WTC11 (cell line): ENCODE measurements around the gene ERC2. TPM values are rescaled to one million over a fixed set of nuclear protein-coding genes. Genes with fewer than 3 reads are reported as not detected.
A peak's percentile ranks its signal among the peaks of the same experiment; 100 is the strongest.

ENCODE experiments used
- ATAC-seq: fragments of 200-7000 bp; cut with Tn5 transposase; 2 replicates; pipeline ENCODE4 v1.10.0; 2021; ENCODE audit warnings: mild to moderate bottlenecking, moderate library complexity
- CTCF ChIA-PET: fragments of 300-600 bp; sonication (Branson Sonifier 250); formaldehyde crosslinking; loops from one replicate; lab custom pipeline; 2021; ENCODE audit warnings: antibody characterized with exemption; lab: Charles Lee
- POLR2A ChIA-PET: fragments of 350-600 bp; sonication (Branson Sonifier 250); formaldehyde crosslinking; loops from one replicate; lab custom pipeline; 2021; ENCODE audit warnings: antibody characterized with exemption; lab: Charles Lee
- DNase-seq: peaks from one replicate; pipeline ENCODE4 v3.0.0; 2021; ENCODE audit warnings: low spot score
- H3K27ac Mint-ChIP-seq: 2 replicates; pipeline ENCODE4 v1.8.0; 2021; ENCODE audit warnings: mixed read lengths
- H3K27me3 Mint-ChIP-seq: 2 replicates; pipeline ENCODE4 v1.8.0; 2021; ENCODE audit warnings: low read depth, mild to moderate bottlenecking, moderate library complexity, mixed read lengths
- H3K36me3 Mint-ChIP-seq: 2 replicates; pipeline ENCODE4 v1.8.0; 2021; ENCODE audit warnings: mixed read lengths
- H3K4me1 Mint-ChIP-seq: 2 replicates; pipeline ENCODE4 v1.8.0; 2022; ENCODE audit warnings: mixed read lengths
- H3K4me3 Mint-ChIP-seq: 2 replicates; pipeline ENCODE4 v1.8.0; 2021; ENCODE audit warnings: mild to moderate bottlenecking, moderate library complexity, mixed read lengths
- H3K9me3 Mint-ChIP-seq: 2 replicates; pipeline ENCODE4 v1.8.0; 2021; ENCODE audit warnings: mixed read lengths
- ATF3 ChIP-seq: sonication (generic); formaldehyde crosslinking; conservative IDR thresholded peaks from 2 replicates; pipeline ENCODE4 v1.8.1; 2022; ENCODE audit warnings: mild to moderate bottlenecking, missing genetic modification reagents
- CREM ChIP-seq: sonication (generic); formaldehyde crosslinking; IDR thresholded peaks from 2 replicates; pipeline ENCODE4 v1.8.1; 2022; ENCODE audit warnings: mild to moderate bottlenecking, missing genetic modification reagents, moderate library complexity
- EMX1 ChIP-seq: fragments of 250-450 bp; sonication (Bioruptor Pico); IDR thresholded peaks from 2 replicates; pipeline ENCODE4 v1.8.0; 2021; ENCODE audit warnings: mild to moderate bottlenecking
- ETV6 ChIP-seq: sonication (generic); formaldehyde crosslinking; IDR thresholded peaks from 2 replicates; pipeline ENCODE4 v1.8.1; 2022; ENCODE audit warnings: mild to moderate bottlenecking, missing genetic modification reagents
- FOXK1 ChIP-seq: sonication (generic); formaldehyde crosslinking; IDR thresholded peaks from 2 replicates; pipeline ENCODE4 v1.8.0; 2022; ENCODE audit warnings: mild to moderate bottlenecking, moderate library complexity, missing genetic modification reagents
- GRHL2 ChIP-seq: fragments of 250-450 bp; sonication (Bioruptor Pico); IDR thresholded peaks from 2 replicates; pipeline ENCODE4 v1.8.0; 2022; ENCODE audit warnings: mild to moderate bottlenecking, moderate library complexity; ENCODE audit not compliant: insufficient replicate concordance, severe bottlenecking
- HMGA2 ChIP-seq: fragments of 250-450 bp; sonication (Bioruptor Pico); IDR thresholded peaks from 2 replicates; pipeline ENCODE4 v1.4.0; 2021; ENCODE audit warnings: mild to moderate bottlenecking, moderate library complexity
- JAZF1 ChIP-seq: fragments of 250-450 bp; sonication (Bioruptor Pico); IDR thresholded peaks from 2 replicates; pipeline ENCODE4 v1.9.0; 2021; ENCODE audit warnings: moderate library complexity, mild to moderate bottlenecking, inconsistent platforms
- KAT7 ChIP-seq: sonication (generic); formaldehyde crosslinking; IDR thresholded peaks from 2 replicates; pipeline ENCODE4 v1.8.1; 2023; ENCODE audit warnings: missing genetic modification reagents, mild to moderate bottlenecking, borderline replicate concordance
- MAX ChIP-seq: sonication (generic); formaldehyde crosslinking; IDR thresholded peaks from 2 replicates; pipeline ENCODE4 v1.8.0; 2022; ENCODE audit warnings: mild to moderate bottlenecking, missing genetic modification reagents
- MXD4 ChIP-seq: fragments of 250-450 bp; sonication (Bioruptor Pico); IDR thresholded peaks from 2 replicates; pipeline ENCODE4 v1.8.0; 2021; ENCODE audit warnings: mild to moderate bottlenecking, moderate library complexity, borderline replicate concordance
- NR1H2 ChIP-seq: sonication (generic); formaldehyde crosslinking; IDR thresholded peaks from 2 replicates; pipeline ENCODE4 v1.9.0; 2021; ENCODE audit warnings: mild to moderate bottlenecking, moderate library complexity, missing genetic modification reagents
- NR2C2 ChIP-seq: sonication (generic); formaldehyde crosslinking; IDR thresholded peaks from 2 replicates; pipeline ENCODE4 v1.8.0; 2022; ENCODE audit warnings: mild to moderate bottlenecking, missing genetic modification reagents
- NR3C1 ChIP-seq: sonication (generic); formaldehyde crosslinking; conservative IDR thresholded peaks from 2 replicates; pipeline ENCODE4 v1.8.1; 2023; ENCODE audit warnings: low read depth, mild to moderate bottlenecking, missing genetic modification reagents
- PRRX2 ChIP-seq: fragments of 250-450 bp; sonication (Bioruptor Pico); IDR thresholded peaks from 2 replicates; pipeline ENCODE4 v1.8.0; 2021; ENCODE audit warnings: mild to moderate bottlenecking
- SP1 ChIP-seq: sonication (generic); formaldehyde crosslinking; conservative IDR thresholded peaks from 2 replicates; pipeline ENCODE4 v1.8.1; 2022; ENCODE audit warnings: missing genetic modification reagents
- TEAD1 ChIP-seq: sonication (generic); formaldehyde crosslinking; IDR thresholded peaks from 2 replicates; pipeline ENCODE4 v1.8.0; 2022; ENCODE audit warnings: mild to moderate bottlenecking, missing genetic modification reagents
- ZNF121 ChIP-seq: sonication (generic); formaldehyde crosslinking; IDR thresholded peaks from 2 replicates; pipeline ENCODE4 v1.8.0; 2023; ENCODE audit warnings: missing genetic modification reagents
- ZNF232 ChIP-seq: sonication (generic); formaldehyde crosslinking; IDR thresholded peaks from 2 replicates; pipeline ENCODE4 v1.8.0; 2022; ENCODE audit warnings: mild to moderate bottlenecking, missing genetic modification reagents
- ZNF396 ChIP-seq: fragments of 250-450 bp; sonication (Bioruptor Pico); IDR thresholded peaks from 2 replicates; pipeline ENCODE4 v1.8.0; 2021; ENCODE audit warnings: mild to moderate bottlenecking, moderate library complexity, borderline replicate concordance
- ZNF423 ChIP-seq: fragments of 250-450 bp; sonication (Bioruptor Pico); IDR thresholded peaks from 2 replicates; pipeline ENCODE4 v2.1.2; 2022; ENCODE audit warnings: mild to moderate bottlenecking, moderate library complexity
- total RNA-seq: library from RNA; stranded (reverse); gene quantifications from 3 replicates; pipeline ENCODE4 v1.2.3, GENCODE V29; 2021
- TF ChIP-seq, protein P1 (sequence below): fragments of 250-450 bp; sonication (Bioruptor Pico); IDR thresholded peaks from 2 replicates; pipeline ENCODE4 v1.9.0; 2021; ENCODE audit warnings: mild to moderate bottlenecking
- TF ChIP-seq, protein P2 (sequence below): sonication (generic); formaldehyde crosslinking; IDR thresholded peaks from 2 replicates; pipeline ENCODE4 v1.8.1; 2022; ENCODE audit warnings: low read depth, mild to moderate bottlenecking, moderate library complexity, missing genetic modification reagents, borderline replicate concordance
- TF ChIP-seq, protein P3 (sequence below): sonication (generic); formaldehyde crosslinking; IDR thresholded peaks from 2 replicates; pipeline ENCODE4 v1.8.1; 2023; ENCODE audit warnings: mild to moderate bottlenecking, missing genetic modification reagents
- TF ChIP-seq, protein P4 (sequence below): sonication (generic); formaldehyde crosslinking; IDR thresholded peaks from 2 replicates; pipeline ENCODE4 v1.8.0; 2022; ENCODE audit warnings: mild to moderate bottlenecking, missing genetic modification reagents

ERC2 gene
- total RNA-seq, 1 experiment from 2014 or later = 23.5 TPM

- TF ChIP-seq, protein P1, sequence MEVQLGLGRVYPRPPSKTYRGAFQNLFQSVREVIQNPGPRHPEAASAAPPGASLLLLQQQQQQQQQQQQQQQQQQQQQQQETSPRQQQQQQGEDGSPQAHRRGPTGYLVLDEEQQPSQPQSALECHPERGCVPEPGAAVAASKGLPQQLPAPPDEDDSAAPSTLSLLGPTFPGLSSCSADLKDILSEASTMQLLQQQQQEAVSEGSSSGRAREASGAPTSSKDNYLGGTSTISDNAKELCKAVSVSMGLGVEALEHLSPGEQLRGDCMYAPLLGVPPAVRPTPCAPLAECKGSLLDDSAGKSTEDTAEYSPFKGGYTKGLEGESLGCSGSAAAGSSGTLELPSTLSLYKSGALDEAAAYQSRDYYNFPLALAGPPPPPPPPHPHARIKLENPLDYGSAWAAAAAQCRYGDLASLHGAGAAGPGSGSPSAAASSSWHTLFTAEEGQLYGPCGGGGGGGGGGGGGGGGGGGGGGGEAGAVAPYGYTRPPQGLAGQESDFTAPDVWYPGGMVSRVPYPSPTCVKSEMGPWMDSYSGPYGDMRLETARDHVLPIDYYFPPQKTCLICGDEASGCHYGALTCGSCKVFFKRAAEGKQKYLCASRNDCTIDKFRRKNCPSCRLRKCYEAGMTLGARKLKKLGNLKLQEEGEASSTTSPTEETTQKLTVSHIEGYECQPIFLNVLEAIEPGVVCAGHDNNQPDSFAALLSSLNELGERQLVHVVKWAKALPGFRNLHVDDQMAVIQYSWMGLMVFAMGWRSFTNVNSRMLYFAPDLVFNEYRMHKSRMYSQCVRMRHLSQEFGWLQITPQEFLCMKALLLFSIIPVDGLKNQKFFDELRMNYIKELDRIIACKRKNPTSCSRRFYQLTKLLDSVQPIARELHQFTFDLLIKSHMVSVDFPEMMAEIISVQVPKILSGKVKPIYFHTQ (CRISPR knock-in tag) = no peak
- no peak for TF ChIP-seq JAZF1 (CRISPR knock-in tag)
- no peak for TF ChIP-seq PRRX2 (CRISPR knock-in tag)
- no peak for TF ChIP-seq NR3C1
- TF ChIP-seq, protein P2, sequence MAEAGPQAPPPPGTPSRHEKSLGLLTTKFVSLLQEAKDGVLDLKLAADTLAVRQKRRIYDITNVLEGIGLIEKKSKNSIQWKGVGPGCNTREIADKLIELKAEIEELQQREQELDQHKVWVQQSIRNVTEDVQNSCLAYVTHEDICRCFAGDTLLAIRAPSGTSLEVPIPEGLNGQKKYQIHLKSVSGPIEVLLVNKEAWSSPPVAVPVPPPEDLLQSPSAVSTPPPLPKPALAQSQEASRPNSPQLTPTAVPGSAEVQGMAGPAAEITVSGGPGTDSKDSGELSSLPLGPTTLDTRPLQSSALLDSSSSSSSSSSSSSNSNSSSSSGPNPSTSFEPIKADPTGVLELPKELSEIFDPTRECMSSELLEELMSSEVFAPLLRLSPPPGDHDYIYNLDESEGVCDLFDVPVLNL = no peak
Measured at GRCh38 chr3:56118968-56119367, 349.3 kb downstream of the ERC2 start (continued).

DNA sequence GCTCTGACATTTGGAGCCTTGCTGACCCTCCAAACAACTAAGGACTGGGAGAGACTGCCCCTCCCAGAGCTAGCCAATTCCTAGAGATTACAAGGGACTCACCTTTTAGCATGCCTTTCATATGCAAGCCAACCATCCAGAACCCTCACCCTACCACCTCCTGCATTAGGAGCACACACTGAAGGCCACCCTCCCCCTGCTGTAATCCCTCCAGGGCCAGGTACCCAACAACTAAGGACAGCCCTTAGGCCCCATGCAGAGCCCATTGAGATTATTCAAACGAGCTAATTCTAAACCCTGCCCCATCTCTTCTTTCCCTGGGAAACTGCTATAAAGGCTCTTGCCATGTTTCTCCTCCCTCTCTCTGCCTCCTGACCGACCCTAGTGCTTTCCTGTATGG, 352.6 kb downstream of the ERC2 start:
- H3K4me3 Mint-ChIP-seq = no peak overlapping the region
- ChIA-PET POLR2A (no interaction called here), CTCF (interaction anchor here (1.3 kb wide), 1 partner anchor 136 kb away, joined by 5 read pairs; no protein-coding TSS in a partner anchor)
- DNase-seq = peak; percentile 61
- peaks cover 85% of the 10 kb centered on the region for H3K4me1 Mint-ChIP-seq
- peaks cover 6% of the 10 kb centered on the region for H3K27me3 Mint-ChIP-seq
- peaks cover 17% of the 10 kb centered on the region for H3K36me3 Mint-ChIP-seq
- H3K9me3 Mint-ChIP-seq = peaks cover 16% of the 10 kb centered on the region
- ATAC-seq = peak; percentile 97
- peak overlapping the region; percentile 85 for H3K27ac Mint-ChIP-seq
- TF ChIP-seq ZNF232 (CRISPR knock-in tag) = no peak
- TF ChIP-seq, protein P1 (CRISPR knock-in tag) = no peak
- peak; percentile 65; the same call in 1 of the 2 replicates for TF ChIP-seq ZNF423 (CRISPR knock-in tag)
- no peak for TF ChIP-seq CREM (CRISPR knock-in tag)
- peak; percentile 43; the same call in 1 of the 2 replicates for TF ChIP-seq FOXK1 (CRISPR knock-in tag)
- TF ChIP-seq HMGA2 (CRISPR knock-in tag) = no peak
- TF ChIP-seq NR1H2 (CRISPR knock-in tag) = no peak
- no peak for TF ChIP-seq ATF3 (CRISPR knock-in tag)
- TF ChIP-seq, protein P3, sequence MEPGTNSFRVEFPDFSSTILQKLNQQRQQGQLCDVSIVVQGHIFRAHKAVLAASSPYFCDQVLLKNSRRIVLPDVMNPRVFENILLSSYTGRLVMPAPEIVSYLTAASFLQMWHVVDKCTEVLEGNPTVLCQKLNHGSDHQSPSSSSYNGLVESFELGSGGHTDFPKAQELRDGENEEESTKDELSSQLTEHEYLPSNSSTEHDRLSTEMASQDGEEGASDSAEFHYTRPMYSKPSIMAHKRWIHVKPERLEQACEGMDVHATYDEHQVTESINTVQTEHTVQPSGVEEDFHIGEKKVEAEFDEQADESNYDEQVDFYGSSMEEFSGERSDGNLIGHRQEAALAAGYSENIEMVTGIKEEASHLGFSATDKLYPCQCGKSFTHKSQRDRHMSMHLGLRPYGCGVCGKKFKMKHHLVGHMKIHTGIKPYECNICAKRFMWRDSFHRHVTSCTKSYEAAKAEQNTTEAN (CRISPR knock-in tag) = no peak
- no peak for TF ChIP-seq EMX1
- peak; percentile 25; the same call in 1 of the 2 replicates for TF ChIP-seq TEAD1
- TF ChIP-seq SP1 (CRISPR knock-in tag) = peak; percentile 47; the same call in 1 of the 2 replicates
- TF ChIP-seq, protein P4, sequence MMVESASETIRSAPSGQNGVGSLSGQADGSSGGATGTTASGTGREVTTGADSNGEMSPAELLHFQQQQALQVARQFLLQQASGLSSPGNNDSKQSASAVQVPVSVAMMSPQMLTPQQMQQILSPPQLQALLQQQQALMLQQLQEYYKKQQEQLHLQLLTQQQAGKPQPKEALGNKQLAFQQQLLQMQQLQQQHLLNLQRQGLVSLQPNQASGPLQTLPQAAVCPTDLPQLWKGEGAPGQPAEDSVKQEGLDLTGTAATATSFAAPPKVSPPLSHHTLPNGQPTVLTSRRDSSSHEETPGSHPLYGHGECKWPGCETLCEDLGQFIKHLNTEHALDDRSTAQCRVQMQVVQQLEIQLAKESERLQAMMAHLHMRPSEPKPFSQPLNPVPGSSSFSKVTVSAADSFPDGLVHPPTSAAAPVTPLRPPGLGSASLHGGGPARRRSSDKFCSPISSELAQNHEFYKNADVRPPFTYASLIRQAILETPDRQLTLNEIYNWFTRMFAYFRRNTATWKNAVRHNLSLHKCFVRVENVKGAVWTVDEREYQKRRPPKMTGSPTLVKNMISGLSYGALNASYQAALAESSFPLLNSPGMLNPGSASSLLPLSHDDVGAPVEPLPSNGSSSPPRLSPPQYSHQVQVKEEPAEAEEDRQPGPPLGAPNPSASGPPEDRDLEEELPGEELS (CRISPR knock-in tag) = peak; percentile 72; the same call in 1 of the 2 replicates
- no peak for TF ChIP-seq NR2C2 (CRISPR knock-in tag)
- TF ChIP-seq GRHL2 = no peak
- TF ChIP-seq ETV6 (CRISPR knock-in tag) = 0 out of 2 replicates have a peak, but pooled peaks have one; percentile 69
- 0 out of 2 replicates have a peak, but pooled peaks have one; percentile 66 for TF ChIP-seq ZNF396 (CRISPR knock-in tag)
- TF ChIP-seq MXD4 (CRISPR knock-in tag) = no peak
- peak; percentile 83 for TF ChIP-seq ZNF121 (CRISPR knock-in tag)
- peak; percentile 31; the same call in 1 of the 2 replicates for TF ChIP-seq MAX (CRISPR knock-in tag)
- TF ChIP-seq KAT7 (CRISPR knock-in tag) = no peak
